ENCODE measurements around the gene CRACR2A. TPM values are rescaled to one million over a fixed set of nuclear protein-coding genes. Genes with fewer than 3 reads are reported as not detected.
A peak's percentile ranks its signal among the peaks of the same experiment; 100 is the strongest.

The CRACR2A gene
- total RNA-seq, 3 donors from 2014 or later = 5.3 to 17.3 (median 15.1) TPM

GRCh38 chr12:3683670-3684069, 69.2 kb downstream of the CRACR2A start:
- no peaks in the 10 kb centered on the region for H3K9me3 ChIP-seq
- no peak for DNase-seq (ENCODE audit: low spot score in 2 of 2)
- no peak overlapping the region for H3K4me3 ChIP-seq
- TF ChIP-seq, protein P1, sequence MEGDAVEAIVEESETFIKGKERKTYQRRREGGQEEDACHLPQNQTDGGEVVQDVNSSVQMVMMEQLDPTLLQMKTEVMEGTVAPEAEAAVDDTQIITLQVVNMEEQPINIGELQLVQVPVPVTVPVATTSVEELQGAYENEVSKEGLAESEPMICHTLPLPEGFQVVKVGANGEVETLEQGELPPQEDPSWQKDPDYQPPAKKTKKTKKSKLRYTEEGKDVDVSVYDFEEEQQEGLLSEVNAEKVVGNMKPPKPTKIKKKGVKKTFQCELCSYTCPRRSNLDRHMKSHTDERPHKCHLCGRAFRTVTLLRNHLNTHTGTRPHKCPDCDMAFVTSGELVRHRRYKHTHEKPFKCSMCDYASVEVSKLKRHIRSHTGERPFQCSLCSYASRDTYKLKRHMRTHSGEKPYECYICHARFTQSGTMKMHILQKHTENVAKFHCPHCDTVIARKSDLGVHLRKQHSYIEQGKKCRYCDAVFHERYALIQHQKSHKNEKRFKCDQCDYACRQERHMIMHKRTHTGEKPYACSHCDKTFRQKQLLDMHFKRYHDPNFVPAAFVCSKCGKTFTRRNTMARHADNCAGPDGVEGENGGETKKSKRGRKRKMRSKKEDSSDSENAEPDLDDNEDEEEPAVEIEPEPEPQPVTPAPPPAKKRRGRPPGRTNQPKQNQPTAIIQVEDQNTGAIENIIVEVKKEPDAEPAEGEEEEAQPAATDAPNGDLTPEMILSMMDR (IDR thresholded peaks at IDR 0.05) = no peak
- no peak for TF ChIP-seq POLR2A (IDR thresholded peaks at IDR 0.05)
- TF ChIP-seq POLR2AphosphoS5 (IDR thresholded peaks at IDR 0.05) = no peak
- H3K27me3 ChIP-seq = no peaks in the 10 kb centered on the region
- no peaks in the 10 kb centered on the region for H3K4me1 ChIP-seq
- intact Hi-C loops (cut with DNase I; ENCODE audit: low total_unique reads) = no loop called here
- H3K27ac ChIP-seq = no peak overlapping the region
- no peaks in the 10 kb centered on the region for H3K36me3 ChIP-seq

GRCh38 chr12:3681595-3682061, 71.3 kb downstream of the CRACR2A start:
- no peak overlapping the region for H3K27ac ChIP-seq
- H3K27me3 ChIP-seq = no peaks in the 10 kb centered on the region
- no peak for TF ChIP-seq POLR2AphosphoS5 (IDR thresholded peaks at IDR 0.05)
- no peak for TF ChIP-seq POLR2A (IDR thresholded peaks at IDR 0.05)
- TF ChIP-seq, protein P1 (IDR thresholded peaks at IDR 0.05) = no peak
- no peaks in the 10 kb centered on the region for H3K36me3 ChIP-seq
- H3K9me3 ChIP-seq = no peaks in the 10 kb centered on the region
- H3K4me3 ChIP-seq = no peak overlapping the region
- intact Hi-C loops (cut with DNase I; ENCODE audit: low total_unique reads) = no loop called here
- no peak for DNase-seq (ENCODE audit: low spot score in 2 of 2)
- no peaks in the 10 kb centered on the region for H3K4me1 ChIP-seq

DNA sequence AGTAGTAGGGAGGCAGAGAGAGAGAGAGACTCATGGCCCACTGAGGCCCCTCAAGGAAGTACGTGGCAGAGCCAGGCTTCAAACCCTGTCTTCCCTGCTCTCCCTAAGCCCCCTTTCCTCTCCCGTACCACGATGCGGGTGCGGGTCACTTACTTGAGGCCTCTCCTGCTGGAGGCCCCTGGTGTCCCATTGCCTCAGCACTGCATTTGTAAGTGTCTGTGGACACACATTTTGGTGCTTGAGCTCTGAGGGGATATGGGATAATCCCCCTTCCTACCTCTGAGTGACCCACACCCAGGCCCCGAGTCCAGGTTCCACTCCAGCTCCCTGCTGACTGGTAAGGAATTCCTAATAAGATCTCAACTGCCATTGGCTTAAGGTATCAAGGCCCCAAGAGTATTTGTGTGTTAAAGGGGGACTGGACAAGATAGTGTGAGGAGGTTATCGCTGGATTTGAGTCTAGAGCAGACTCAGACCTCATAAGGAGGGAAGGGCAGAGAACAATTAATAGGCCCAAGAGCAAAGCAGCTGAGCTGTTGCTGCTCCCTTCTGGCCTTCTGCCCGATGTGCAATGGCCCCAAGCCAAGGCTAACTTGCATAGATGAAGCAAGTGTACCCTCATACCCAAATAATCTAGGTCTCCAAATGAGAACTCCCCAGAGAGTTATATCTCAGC, 71.9 kb downstream of the CRACR2A start:
- H3K4me1 ChIP-seq = no peaks in the 10 kb centered on the region
- no peak overlapping the region for H3K4me3 ChIP-seq
- H3K27me3 ChIP-seq = no peaks in the 10 kb centered on the region
- no peak overlapping the region for H3K27ac ChIP-seq
- intact Hi-C loops (cut with DNase I; ENCODE audit: low total_unique reads) = no loop called here
- H3K9me3 ChIP-seq = no peaks in the 10 kb centered on the region
- TF ChIP-seq POLR2A (IDR thresholded peaks at IDR 0.05) (no peak), POLR2AphosphoS5 (IDR thresholded peaks at IDR 0.05) (no peak)
- TF ChIP-seq, protein P1 (IDR thresholded peaks at IDR 0.05) = no peak
- no peaks in the 10 kb centered on the region for H3K36me3 ChIP-seq
- DNase-seq (ENCODE audit: low spot score in 2 of 2) = peak in 1 of 2 donors; percentile 61

- intact Hi-C loops (cut with DNase I; ENCODE audit: low total_unique reads) = no loop called here
These were observed 73.1 kb downstream of the CRACR2A start for GRCh38 chr12:3679831-3680230.

GRCh38 chr12:3677609-3678008, 75.3 kb downstream of the CRACR2A start:
- H3K36me3 ChIP-seq = no peaks in the 10 kb centered on the region
- TF ChIP-seq POLR2A (IDR thresholded peaks at IDR 0.05) (no peak), POLR2AphosphoS5 (IDR thresholded peaks at IDR 0.05) (no peak)
- TF ChIP-seq, protein P1 (IDR thresholded peaks at IDR 0.05) = no peak
- intact Hi-C loops (cut with DNase I; ENCODE audit: low total_unique reads) = no loop called here
- H3K27ac ChIP-seq = no peak overlapping the region
- no peaks in the 10 kb centered on the region for H3K9me3 ChIP-seq
- H3K4me3 ChIP-seq = no peak overlapping the region
- H3K27me3 ChIP-seq = no peaks in the 10 kb centered on the region
- no peak for DNase-seq (ENCODE audit: low spot score in 2 of 2)
- no peaks in the 10 kb centered on the region for H3K4me1 ChIP-seq

More at GRCh38 chr12:3679831-3680230, 73.1 kb downstream of the CRACR2A start:
- no peak for DNase-seq (ENCODE audit: low spot score in 2 of 2)
- TF ChIP-seq POLR2A (IDR thresholded peaks at IDR 0.05) = no peak
- no peak overlapping the region for H3K27ac ChIP-seq
- H3K4me1 ChIP-seq = no peaks in the 10 kb centered on the region
- no peak overlapping the region for H3K4me3 ChIP-seq
- H3K36me3 ChIP-seq = no peaks in the 10 kb centered on the region
- no peaks in the 10 kb centered on the region for H3K27me3 ChIP-seq
- no peaks in the 10 kb centered on the region for H3K9me3 ChIP-seq
